HCT116 (cell line): ENCODE measurements around the gene GLTP. TPM values are rescaled to one million over a fixed set of nuclear protein-coding genes. Genes with fewer than 3 reads are reported as not detected.

Experiments
- ATAC-seq: fragments of 200-7000 bp; cut with Tn5 transposase; 2 replicates; pipeline ENCODE4 v1.9.1; 2020; ENCODE audit warnings: mild to moderate bottlenecking, moderate library complexity
- BruUV-seq: library from RNA; stranded (reverse); fragments of 400-500 nt; replicated peaks from 2 replicates; lab custom pipeline; 2021; lab: Mats Ljungman, UMichigan
- CTCF ChIA-PET: fragments of 300-600 bp; sonication (Branson Sonifier 250); formaldehyde crosslinking; loops from one replicate; lab custom pipeline; 2021; ENCODE audit warnings: antibody characterized with exemption; lab: Charles Lee
- POLR2A ChIA-PET: fragments of 300-600, 350-600 bp; sonication (Branson Sonifier 250); formaldehyde crosslinking; loops from one replicate; lab custom pipeline; 2021; ENCODE audit warnings: antibody characterized with exemption; lab: Charles Lee
- RAD21 ChIA-PET, 2 experiments: fragments of 300-600 bp; sonication (Branson Sonifier 250); formaldehyde crosslinking; loops; one replicate each; lab custom pipeline; 2023; ENCODE audit warnings: low total read pairs in 2 of 2; ENCODE audit not compliant: uncharacterized antibody in 2 of 2, unreplicated experiment in 2 of 2, low non-redundant PET in 1 of 2; lab: Charles Lee
- DNase-seq: peaks from one replicate; pipeline ENCODE4 v3.0.0-alpha.2; 2010; ENCODE audit warnings: low read depth, low spot score
- H2AFZ ChIP-seq: fragments of 200-600 bp; shearing (Covaris generic), sonication (generic); 2 replicates; pipeline ENCODE4 v1.6.1; 2017; ENCODE audit warnings: low read depth, mixed run types, mixed read lengths, antibody characterized with exemption, low read length; ENCODE audit not compliant: poor library complexity, severe bottlenecking
- H3K27ac ChIP-seq: 2 replicates; pipeline ENCODE4 v1.5.1; 2012; ENCODE audit warnings: low read depth, low read length
- H3K27me3 ChIP-seq: fragments of 200-600 bp; sonication (generic); 2 replicates; pipeline ENCODE4 v1.6.1; 2016; ENCODE audit warnings: mixed run types, low read length, mixed read lengths; ENCODE audit not compliant: insufficient read depth
- H3K36me3 ChIP-seq, 2 experiments: fragments of 200-500 bp in 1 of 2; fragments of 200-600 bp in 1 of 2; sonication (Bioruptor generic) in 1 of 2; sonication (generic) in 1 of 2; 2 replicates each; pipeline versions ENCODE4 v1.5.1 to v1.6.1; 2014 to 2016; ENCODE audit warnings: low read length in 2 of 2, inconsistent platforms in 1 of 2, mixed read lengths in 1 of 2, mixed run types in 1 of 2; ENCODE audit not compliant: insufficient read depth in 2 of 2, control insufficient read depth in 1 of 2
- H3K4me1 ChIP-seq, 2 experiments: fragments of 200-600 bp in 1 of 2; sonication (generic) in 1 of 2; 2 replicates each; pipeline versions ENCODE4 v1.5.1 to v1.6.1; 2012 to 2017; ENCODE audit warnings: low read length in 2 of 2, inconsistent platforms in 1 of 2, mild to moderate bottlenecking in 1 of 2, mixed read lengths in 1 of 2, mixed run types in 1 of 2, moderate library complexity in 1 of 2; ENCODE audit not compliant: insufficient read depth in 2 of 2, control insufficient read depth in 1 of 2
- H3K4me2 ChIP-seq: fragments of 200-600 bp; sonication (generic); 2 replicates; pipeline ENCODE4 v1.6.1; 2017; ENCODE audit warnings: mixed run types, low read length, mixed read lengths
- H3K4me3 ChIP-seq, 2 experiments: fragments of 200-600 bp in 1 of 2; sonication (generic) in 1 of 2; replicated peaks in 1 of 2; 2 replicates each; pipeline ENCODE4 v1.5.1; 2011 to 2016; ENCODE audit warnings: low read length in 2 of 2, control low read depth in 1 of 2, low read depth in 1 of 2, mild to moderate bottlenecking in 1 of 2, mixed read lengths in 1 of 2, mixed run types in 1 of 2
- H3K79me2 ChIP-seq: fragments of 200-600 bp; sonication (generic); 2 replicates; pipeline ENCODE4 v1.6.1; 2017; ENCODE audit warnings: mild to moderate bottlenecking, mixed run types, low read length, moderate library complexity, mixed read lengths; ENCODE audit not compliant: insufficient read depth
- H3K9ac ChIP-seq: fragments of 200-600 bp; sonication (generic); 2 replicates; pipeline ENCODE4 v1.6.1; 2016; ENCODE audit warnings: low read length, mixed read lengths
- H3K9me2 ChIP-seq: fragments of 200-600 bp; sonication (generic), shearing (Covaris generic); 2 replicates; pipeline ENCODE4 v1.6.1; 2017; ENCODE audit warnings: mixed run types, mild to moderate bottlenecking, moderate library complexity; ENCODE audit not compliant: insufficient read depth
- H3K9me3 ChIP-seq, 2 experiments: fragments of 200-500 bp in 1 of 2; fragments of 200-600 bp in 1 of 2; sonication (Bioruptor generic) in 1 of 2; sonication (generic) in 1 of 2; 2 replicates each; pipeline ENCODE4 v1.6.1; 2014 to 2017; ENCODE audit warnings: low read length in 2 of 2, mixed read lengths in 2 of 2, inconsistent platforms in 1 of 2, low read depth in 1 of 2, mild to moderate bottlenecking in 1 of 2, mixed run types in 1 of 2, moderate library complexity in 1 of 2; ENCODE audit not compliant: control insufficient read depth in 1 of 2, insufficient read depth in 1 of 2
- H4K20me1 ChIP-seq: fragments of 200-600 bp; sonication (generic), shearing (Covaris generic); 2 replicates; pipeline ENCODE4 v1.6.1; 2017; ENCODE audit warnings: mixed run types, mild to moderate bottlenecking, moderate library complexity; ENCODE audit not compliant: insufficient read depth
- CBX3 ChIP-seq: IDR thresholded peaks from 2 replicates; pipeline ENCODE4 v1.6.1; 2012; ENCODE audit warnings: low read depth
- CEBPB ChIP-seq: IDR thresholded peaks from 2 replicates; pipeline ENCODE4 v1.6.1; 2012; ENCODE audit warnings: low read depth
- JUND ChIP-seq: IDR thresholded peaks from 2 replicates; pipeline ENCODE4 v1.6.1; 2012
- MAX ChIP-seq: IDR thresholded peaks from 2 replicates; pipeline ENCODE4 v1.6.1; 2012
- POLR2A ChIP-seq: IDR thresholded peaks from 2 replicates; pipeline ENCODE4 v1.7.0; 2011; ENCODE audit warnings: borderline replicate concordance; ENCODE audit not compliant: insufficient read depth, insufficient read length; ENCODE audit errors: extremely low read depth
- RAD21 ChIP-seq: IDR thresholded peaks from 2 replicates; pipeline ENCODE4 v1.6.1; 2012; ENCODE audit warnings: low read depth, mild to moderate bottlenecking
- SIN3A ChIP-seq: IDR thresholded peaks from 2 replicates; pipeline ENCODE4 v1.6.1; 2012; ENCODE audit warnings: low read depth
- SP1 ChIP-seq: IDR thresholded peaks from 2 replicates; pipeline ENCODE4 v1.6.1; 2012; ENCODE audit warnings: low read depth
- TCF7L2 ChIP-seq: IDR thresholded peaks from 2 replicates; pipeline ENCODE4 v1.7.0; 2011; ENCODE audit warnings: borderline replicate concordance, inconsistent platforms; ENCODE audit not compliant: insufficient read depth, insufficient read length; ENCODE audit errors: extremely low read depth
- intact Hi-C: fragments of 100-400 bp; cut with micrococcal nuclease; formaldehyde crosslinking; loops from 2 replicates; pipeline ENCODE4 v1.10.0; 2022
- total RNA-seq: library from RNA; stranded (reverse); gene quantifications from one replicate; pipeline ENCODE4 v1.2.1, GENCODE V29; 2021; ENCODE audit not compliant: unreplicated experiment

GLTP gene
- total RNA-seq, 1 experiment from 2014 or later: 26.6 TPM

DNA sequence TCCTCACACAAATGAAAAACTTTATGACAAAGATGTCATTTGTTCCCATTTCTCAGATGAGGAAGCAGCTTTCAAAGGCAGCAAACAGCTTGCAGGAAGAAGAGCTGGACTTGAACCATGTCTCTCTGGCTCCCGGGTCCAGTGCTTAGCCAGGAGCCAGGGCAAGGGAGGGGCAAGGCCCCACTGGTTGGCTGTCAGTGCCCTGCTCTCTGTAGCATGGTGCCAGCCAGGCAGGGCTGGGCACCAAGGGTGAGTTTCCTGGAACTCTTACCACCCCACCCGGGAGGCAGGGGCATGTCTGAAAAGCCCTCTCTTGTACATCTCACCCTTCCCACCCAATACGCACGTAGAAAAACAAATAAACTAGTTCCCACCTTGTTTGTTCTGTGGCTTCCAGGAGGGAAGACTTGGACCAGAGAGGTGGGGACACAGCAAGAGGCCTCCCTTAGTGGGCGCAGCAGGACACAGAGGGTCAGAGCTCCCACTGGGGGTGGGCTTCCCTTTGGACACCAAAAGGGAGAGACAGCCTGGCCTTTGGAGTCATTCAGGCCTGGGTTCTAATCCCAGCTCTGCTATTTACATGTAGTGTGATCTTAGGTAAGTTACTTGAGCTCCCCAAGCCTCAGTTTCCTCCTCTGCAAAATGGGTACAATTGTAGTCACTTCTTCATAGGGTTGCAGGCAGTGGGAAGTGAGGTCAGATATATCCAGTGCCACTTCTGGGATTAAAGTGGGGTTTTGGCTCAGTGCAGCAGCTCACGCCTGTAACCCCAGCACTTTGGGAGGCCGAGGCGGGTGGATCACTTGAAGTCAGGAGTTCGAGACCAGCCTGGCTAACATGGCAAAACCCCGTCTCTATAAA, 64.4 kb downstream of the GLTP start:
- DNase-seq (no peak), ATAC-seq (no peak)
- H3K27ac ChIP-seq: no peak overlapping the region
- ChIA-PET CTCF (no interaction called here), POLR2A (no interaction called here), RAD21 (no interaction called here)
- H3K4me2 ChIP-seq: no peak overlapping the region
- intact Hi-C loops: no loop called here
- no peaks in the 10 kb centered on the region; a peak in 1 of 4 replicates for H3K9me3 ChIP-seq
- H2AFZ ChIP-seq: no peak overlapping the region
- H3K9me2 ChIP-seq: no peaks in the 10 kb centered on the region
- H3K79me2 ChIP-seq: no peaks in the 10 kb centered on the region
- BruUV-seq: no TSS peak
- H4K20me1 ChIP-seq: no peaks in the 10 kb centered on the region
- peaks cover 3 to 11% of the 10 kb centered on the region in 2 experiments; a peak in 3 of 4 replicates for H3K4me1 ChIP-seq
- no peak overlapping the region for H3K9ac ChIP-seq
- no peaks in the 10 kb centered on the region for H3K36me3 ChIP-seq
- H3K4me3 ChIP-seq: no peak overlapping the region
- H3K27me3 ChIP-seq: no peaks in the 10 kb centered on the region
- no peak for TF ChIP-seq JUND

DNA sequence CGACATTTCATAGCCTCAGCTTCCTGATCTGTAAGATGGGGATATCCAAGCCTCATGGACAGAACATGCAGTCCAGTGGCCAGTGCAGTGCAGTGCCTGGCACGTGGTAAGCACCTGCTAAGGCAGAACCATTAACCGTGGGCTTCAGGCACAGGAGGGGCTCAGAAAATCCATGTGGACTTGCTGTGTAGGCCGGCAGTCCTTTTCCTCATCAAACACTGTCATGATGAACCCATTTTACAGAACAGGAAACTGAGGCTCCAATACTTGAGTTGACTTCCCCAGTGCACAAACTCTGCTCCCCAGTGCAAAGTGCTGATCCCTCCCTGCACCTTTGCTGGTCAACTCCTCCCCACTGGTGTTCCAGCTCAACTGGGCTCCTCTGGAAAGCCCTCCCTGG, 65.1 kb downstream of the GLTP start:
- no peak overlapping the region for H3K4me3 ChIP-seq
- RAD21 ChIA-PET: interaction anchor here in 1 of 2 experiments (0.6 kb wide), 1 partner anchor 39 kb away, joined by 3 read pairs; no protein-coding TSS in a partner anchor
- intact Hi-C loops: no loop called here
- no peak overlapping the region for H2AFZ ChIP-seq
- no peaks in the 10 kb centered on the region for H3K79me2 ChIP-seq
- no peak overlapping the region for H3K4me2 ChIP-seq
- no peaks in the 10 kb centered on the region; a peak in 1 of 4 replicates for H3K9me3 ChIP-seq
- BruUV-seq: no TSS peak
- H3K27me3 ChIP-seq: no peaks in the 10 kb centered on the region
- H3K9ac ChIP-seq: no peak overlapping the region
- H3K27ac ChIP-seq: no peak overlapping the region
- DNase-seq (no peak), ATAC-seq (no peak)
- CTCF ChIA-PET: no interaction called here
- no peaks in the 10 kb centered on the region for H3K9me2 ChIP-seq
- no peak for TF ChIP-seq POLR2A
- TF ChIP-seq MAX: no peak
- no peak for TF ChIP-seq SIN3A
- TF ChIP-seq CBX3: no peak
- TF ChIP-seq CEBPB: no peak
- no peak for TF ChIP-seq SP1
- no peak for TF ChIP-seq RAD21
- no peak for TF ChIP-seq TCF7L2
- no peaks in the 10 kb centered on the region for H3K36me3 ChIP-seq
- POLR2A ChIA-PET: no interaction called here
- H3K4me1 ChIP-seq: peaks cover 0 to 6% of the 10 kb centered on the region in 2 experiments; a peak in 1 of 4 replicates
- H4K20me1 ChIP-seq: no peaks in the 10 kb centered on the region
